OCI-LY7 (cell line): ENCODE data around the gene SYCP2L.

Experiments
- CTCF ChIP-seq: fragments of 200-600 bp; sonication (generic); conservative IDR thresholded peaks from 2 replicates; pipeline ENCODE4 v1.5.1; 2014; ENCODE audit warnings: mild to moderate bottlenecking, antibody characterized with exemption, low read length, moderate library complexity, mixed read lengths
- EZH2phosphoT487 ChIP-seq: fragments of 200-600 bp; sonication (generic); IDR thresholded peaks from 2 replicates; pipeline ENCODE4 v1.6.1; 2018; ENCODE audit warnings: low read depth, borderline replicate concordance, mild to moderate bottlenecking, mixed run types, antibody characterized with exemption, low read length, moderate library complexity, mixed read lengths

DNA sequence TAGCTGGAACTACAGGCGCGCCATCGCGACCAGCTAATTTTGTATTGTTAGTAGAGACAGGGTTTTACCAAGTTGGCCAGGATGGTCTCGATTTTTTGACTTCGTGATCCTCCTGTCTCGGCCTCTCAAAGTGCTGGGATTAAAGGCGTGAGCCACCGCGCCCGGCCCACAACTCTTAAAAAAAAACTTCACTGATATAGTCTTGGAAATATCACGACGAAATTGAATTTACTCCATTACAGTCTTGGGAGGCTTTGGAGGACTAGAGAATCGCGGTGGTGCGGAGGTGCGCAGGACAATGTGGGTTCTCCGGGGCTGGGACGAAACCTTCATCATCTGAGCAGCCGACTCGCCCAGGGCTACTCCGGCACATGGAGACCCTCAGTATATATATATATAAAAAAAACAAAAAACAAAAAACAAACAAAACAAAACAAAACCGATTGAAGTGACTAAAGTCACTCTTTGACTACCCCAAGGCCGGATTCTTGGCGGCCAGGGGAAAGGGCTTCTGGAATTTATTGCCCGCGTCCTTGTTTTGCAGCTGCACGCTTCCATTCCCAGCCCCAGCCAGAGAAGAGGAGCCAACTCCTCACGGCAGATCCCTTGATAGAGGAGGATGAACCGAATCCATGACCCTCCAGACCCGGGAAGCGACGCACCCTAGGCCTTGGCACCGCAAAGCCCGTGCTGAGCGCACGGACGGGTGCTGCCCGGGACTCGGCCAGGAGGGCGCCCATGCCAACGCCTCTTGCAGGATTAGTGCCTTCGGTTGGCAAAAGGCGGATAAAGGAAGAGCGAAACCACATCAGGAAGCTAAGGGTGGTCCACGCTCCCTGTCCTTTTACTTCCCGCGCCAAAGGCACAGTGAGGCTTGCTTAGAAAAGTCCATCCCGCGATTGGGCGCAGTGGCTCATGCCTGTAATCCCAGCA lies 3.3 kb upstream of the SYCP2L start:
- TF ChIP-seq CTCF (no peak), EZH2phosphoT487 (no peak)
